GM13976 (cell line): ENCODE measurements around the gene OR2T34.
"Not testable (repeated sequence)": the region's sequence is repeated elsewhere in the genome, so short reads cannot be mapped to it uniquely, and the experiment has no call there.

Source experiments
- DNase-seq: peaks from one replicate; pipeline ENCODE4 v3.0.0; 2012; ENCODE audit warnings: low spot score
- CTCF ChIP-seq: IDR thresholded peaks from 2 replicates; pipeline ENCODE4 v1.5.1; 2012; ENCODE audit warnings: borderline replicate concordance, mild to moderate bottlenecking; ENCODE audit not compliant: insufficient read depth; ENCODE audit errors: extremely low read depth, missing control alignments, control extremely low read depth
- in situ Hi-C: fragments of 300-500 bp; cut with MboI; formaldehyde crosslinking; loops from one replicate; pipeline ENCODE4 v1.12.0; 2022; ENCODE audit warnings: low sequenced_read_pairs, mixed read lengths, inconsistent platforms; ENCODE audit not compliant: unreplicated experiment

Gene OR2T34

GRCh38 chr1:248574657-248575056 is at the start of gene OR2T34:
TSS of gene OR2T34 (minus strand) at chr1:248574757. CDS start at chr1:248574757, 0 bp downstream.
- DNase-seq, in situ Hi-C loops: not testable (repeated sequence)

GRCh38 chr1:248622570-248623001 is 48.0 kb upstream of the OR2T34 start:
- peak; percentile 64 for DNase-seq
- peak; percentile 51 for TF ChIP-seq CTCF
- in situ Hi-C loops: loop anchor here (10.0 kb wide), 1 partner anchor 62 kb away; no protein-coding TSS in a partner anchor

GRCh38 chr1:248621770-248622169 is 47.2 kb upstream of the OR2T34 start:
- no peak for TF ChIP-seq CTCF
- DNase-seq: no peak
- in situ Hi-C loops: loop anchor here (10.0 kb wide), 1 partner anchor 63 kb away; no protein-coding TSS in a partner anchor

- peak; percentile 56 for TF ChIP-seq CTCF
- in situ Hi-C loops: loop anchor here (10.0 kb wide), 1 partner anchor 214 kb away; the partner anchor contains the start of gene OR2T1
- peak; percentile 36 for DNase-seq
These were observed 44.3 kb upstream of the OR2T34 start for GRCh38 chr1:248618878-248619277.

GRCh38 chr1:248618119-248618518 is 43.6 kb upstream of the OR2T34 start:
- no peak for DNase-seq
- in situ Hi-C loops: loop anchor here (10.0 kb wide), 1 partner anchor 213 kb away; the partner anchor contains the start of gene OR2T1
- no peak for TF ChIP-seq CTCF

GRCh38 chr1:248613742-248614141 is 39.2 kb upstream of the OR2T34 start:
- in situ Hi-C loops: loop anchor here (10.0 kb wide), 1 partner anchor 209 kb away; the partner anchor contains the start of gene OR2T1
- DNase-seq: no peak
- no peak for TF ChIP-seq CTCF

GRCh38 chr1:248611883-248612414 is 37.4 kb upstream of the OR2T34 start:
- DNase-seq: no peak
- no peak for TF ChIP-seq CTCF
- in situ Hi-C loops: loop anchor here (10.0 kb wide), 1 partner anchor 207 kb away; the partner anchor contains the start of gene OR2T1
